ENCODE measurements around the gene SP1. TPM values are rescaled to one million over a fixed set of nuclear protein-coding genes. Genes with fewer than 3 reads are reported as not detected.
"Not testable (repeated sequence)": the region's sequence is repeated elsewhere in the genome, so short reads cannot be mapped to it uniquely, and the experiment has no call there.

The SP1 gene
- total and polyA plus RNA-seq, 10 donors, result 9.1 to 92.8 (median 84.1) TPM

GRCh38 chr12:53353257-53353655, 26.7 kb upstream of the SP1 start:
- H3K9me3 ChIP-seq, result no peaks in the 10 kb centered on the region
- no peak overlapping the region for H3K4me3 ChIP-seq
- H3K27me3 ChIP-seq (replicated peaks in 1 of 7), result no peaks in the 10 kb centered on the region
- H3K27ac ChIP-seq, result peak overlapping the region in 1 of 8 donors; percentile 53
- no peaks in the 10 kb centered on the region for H3K36me3 ChIP-seq
- 85 to 93% (median 92%) methylated on average over 5 of the region's 5 CpGs for WGBS, 5 donors
- intact Hi-C loops (cut with DNase I; ENCODE audit: low total_unique reads), result loop anchor here (5.0 kb wide), 2 partner anchors 64 to 154 kb away; partner anchors contain the start of gene NPFF
- peaks cover 4 to 11% (median 9%) of the 10 kb centered on the region in 6 donors for H3K4me1 ChIP-seq
- TF ChIP-seq POLR2A (IDR thresholded peaks at IDR 0.05), result no peak
- no peak for TF ChIP-seq POLR2AphosphoS5 (IDR thresholded peaks at IDR 0.05)
- no peak for TF ChIP-seq CTCF (IDR thresholded peaks at IDR 0.05 in 8 of 11, conservative IDR thresholded peaks at IDR 0.05 in 3 of 11)
- no peak for DNase-seq

GRCh38 chr12:53355121-53355520, 24.9 kb upstream of the SP1 start:
- Histone ChIP-seq H3K4me1 (peaks cover 4 to 11% (median 9%) of the 10 kb centered on the region in 6 donors), H3K4me3 (no peak overlapping the region), H3K9me3 (no peaks in the 10 kb centered on the region), H3K27me3 (replicated peaks in 1 of 7) (no peaks in the 10 kb centered on the region), H3K27ac (no peak overlapping the region), H3K36me3 (no peaks in the 10 kb centered on the region)
- WGBS, 5 donors, result 57 to 75% (median 63%) methylated on average over 3 of the region's 3 CpGs
- intact Hi-C loops (cut with DNase I; ENCODE audit: low total_unique reads), result no loop called here
- no peak for TF ChIP-seq POLR2AphosphoS5 (IDR thresholded peaks at IDR 0.05)
- no peak for TF ChIP-seq CTCF (IDR thresholded peaks at IDR 0.05 in 8 of 11, conservative IDR thresholded peaks at IDR 0.05 in 3 of 11)
- no peak for TF ChIP-seq POLR2A (IDR thresholded peaks at IDR 0.05)
- DNase-seq, result no peak

- H3K27ac ChIP-seq, result no peak overlapping the region
- H3K4me3 ChIP-seq, result no peak overlapping the region
- no peaks in the 10 kb centered on the region for H3K9me3 ChIP-seq
- H3K27me3 ChIP-seq (replicated peaks in 1 of 7), result no peaks in the 10 kb centered on the region
- no peaks in the 10 kb centered on the region for H3K36me3 ChIP-seq
- WGBS, 5 donors, result 88 to 96% (median 93%) methylated on average over 5 of the region's 5 CpGs
- no peak for TF ChIP-seq CTCF (IDR thresholded peaks at IDR 0.05 in 8 of 11, conservative IDR thresholded peaks at IDR 0.05 in 3 of 11)
- no peak for TF ChIP-seq POLR2AphosphoS5 (IDR thresholded peaks at IDR 0.05)
- no peak for TF ChIP-seq POLR2A (IDR thresholded peaks at IDR 0.05)
- H3K4me1 ChIP-seq, result no peaks in the 10 kb centered on the region
- DNase-seq, result no peak
- intact Hi-C loops (cut with DNase I; ENCODE audit: low total_unique reads), result no loop called here
These were observed 21.0 kb upstream of the SP1 start for GRCh38 chr12:53358836-53359419.

- H3K4me3 ChIP-seq; H3K36me3 ChIP-seq; H3K27me3 ChIP-seq (replicated peaks in 1 of 7); intact Hi-C loops (cut with DNase I; ENCODE audit: low total_unique reads); DNase-seq; H3K9me3 ChIP-seq; H3K27ac ChIP-seq: not testable (repeated sequence)
- WGBS, 5 donors, result 87 to 96% (median 94%) methylated on average over 10 of the region's 10 CpGs
- peaks cover 3 to 23% (median 19%) of the 10 kb centered on the region in 6 donors for H3K4me1 ChIP-seq
These were observed 18.3 kb upstream of the SP1 start for GRCh38 chr12:53361638-53362037.
